Activated naive CD8-positive, alpha-beta T cell treated with anti-CD3 and anti-CD28 coated beads, Interleukin-2, amount 10 ng/mL, durations not matched to agents 7 days and 5 days (primary cell): ENCODE measurements around the gene TRMU. TPM values are rescaled to one million over a fixed set of nuclear protein-coding genes. Genes with fewer than 3 reads are reported as not detected.
A peak's percentile ranks its signal among the peaks of the same experiment; 100 is the strongest.

Experiments used
- ATAC-seq: fragments of 150-1000 bp; cut with Tn5 transposase; one replicate; pipeline ENCODE4 v1.10.0; 2021; ENCODE audit warnings: low read depth, moderate library complexity
- POLR2A ChIA-PET: fragments of 350-600 bp; sonication (Branson Sonifier 250); formaldehyde crosslinking; loops from one replicate; lab custom pipeline; 2021; ENCODE audit warnings: antibody characterized with exemption; lab: Charles Lee
- DNase-seq: peaks from one replicate; pipeline ENCODE4 v3.0.0; 2021
- H3K27ac Mint-ChIP-seq: one replicate; pipeline ENCODE4 v1.8.0; 2022; ENCODE audit warnings: mild to moderate bottlenecking, mixed read lengths
- H3K27me3 Mint-ChIP-seq: one replicate; pipeline ENCODE4 v1.8.0; 2022; ENCODE audit warnings: mild to moderate bottlenecking, moderate library complexity, mixed read lengths
- H3K36me3 Mint-ChIP-seq: one replicate; pipeline ENCODE4 v1.8.0; 2021; ENCODE audit warnings: mild to moderate bottlenecking, mixed read lengths
- H3K4me1 Mint-ChIP-seq: one replicate; pipeline ENCODE4 v1.8.0; 2021; ENCODE audit warnings: mixed read lengths
- H3K4me3 Mint-ChIP-seq: one replicate; pipeline ENCODE4 v1.8.0; 2022; ENCODE audit warnings: mild to moderate bottlenecking, moderate library complexity, mixed read lengths
- H3K9me3 Mint-ChIP-seq: one replicate; pipeline ENCODE4 v1.8.0; 2021; ENCODE audit warnings: mixed read lengths
- total RNA-seq, 2 experiments: library from RNA; stranded (reverse); gene quantifications; one replicate each; pipeline ENCODE4 v1.2.3, GENCODE V29; 2021

The TRMU gene
- total RNA-seq, 2 experiments from 2014 or later = 76.3 to 86.4 TPM

GRCh38 chr22:46350646-46351045, 15.1 kb downstream of the TRMU start:
- no peak overlapping the region for H3K27ac Mint-ChIP-seq
- H3K9me3 Mint-ChIP-seq = no peaks in the 10 kb centered on the region
- DNase-seq (no peak), ATAC-seq (no peak)
- no peaks in the 10 kb centered on the region for H3K4me1 Mint-ChIP-seq
- no peak overlapping the region for H3K4me3 Mint-ChIP-seq
- H3K27me3 Mint-ChIP-seq = no peaks in the 10 kb centered on the region
- POLR2A ChIA-PET = no interaction called here
- peaks cover 23% of the 10 kb centered on the region for H3K36me3 Mint-ChIP-seq

- Mint-ChIP-seq H3K9me3 (no peaks in the 10 kb centered on the region), H3K4me1 (no peaks in the 10 kb centered on the region), H3K36me3 (peaks cover 17% of the 10 kb centered on the region), H3K27ac (no peak overlapping the region), H3K4me3 (no peak overlapping the region), H3K27me3 (no peaks in the 10 kb centered on the region)
- ATAC-seq = no peak
- POLR2A ChIA-PET = no interaction called here
- DNase-seq = no peak
Measured at GRCh38 chr22:46351131-46351735, 15.7 kb downstream of the TRMU start.

GRCh38 chr22:46351767-46352166, 16.3 kb downstream of the TRMU start:
- no peaks in the 10 kb centered on the region for H3K9me3 Mint-ChIP-seq
- POLR2A ChIA-PET = no interaction called here

GRCh38 chr22:46352276-46352675, 16.8 kb downstream of the TRMU start:
- no peak overlapping the region for H3K4me3 Mint-ChIP-seq
- no peak overlapping the region for H3K27ac Mint-ChIP-seq
- H3K9me3 Mint-ChIP-seq = no peaks in the 10 kb centered on the region
- H3K27me3 Mint-ChIP-seq = no peaks in the 10 kb centered on the region
- DNase-seq = no peak
- POLR2A ChIA-PET = interaction anchor here (0.6 kb wide), 1 partner anchor 53 kb away, joined by 4 read pairs; no protein-coding TSS in a partner anchor
- no peak for ATAC-seq
- no peaks in the 10 kb centered on the region for H3K4me1 Mint-ChIP-seq
- peaks cover 17% of the 10 kb centered on the region for H3K36me3 Mint-ChIP-seq

More at GRCh38 chr22:46351767-46352166, 16.3 kb downstream of the TRMU start:
- ATAC-seq = no peak
- DNase-seq = no peak
- H3K27me3 Mint-ChIP-seq = no peaks in the 10 kb centered on the region
- H3K4me1 Mint-ChIP-seq = no peaks in the 10 kb centered on the region
- H3K4me3 Mint-ChIP-seq = no peak overlapping the region
- H3K27ac Mint-ChIP-seq = no peak overlapping the region
- H3K36me3 Mint-ChIP-seq = peaks cover 17% of the 10 kb centered on the region

GRCh38 chr22:46352691-46353386, 17.3 kb downstream of the TRMU start:
- no peaks in the 10 kb centered on the region for H3K9me3 Mint-ChIP-seq
- POLR2A ChIA-PET = interaction anchor here (0.6 kb wide), 1 partner anchor 53 kb away, joined by 4 read pairs; no protein-coding TSS in a partner anchor
- DNase-seq (no peak), ATAC-seq (no peak)
- H3K27ac Mint-ChIP-seq = peak overlapping the region; percentile 61
- no peak overlapping the region for H3K4me3 Mint-ChIP-seq
- H3K27me3 Mint-ChIP-seq = no peaks in the 10 kb centered on the region
- H3K4me1 Mint-ChIP-seq = no peaks in the 10 kb centered on the region
- H3K36me3 Mint-ChIP-seq = peaks cover 16% of the 10 kb centered on the region

- POLR2A ChIA-PET = no interaction called here
Measured at GRCh38 chr22:46353483-46354105, 18.1 kb downstream of the TRMU start.

GRCh38 chr22:46354176-46354992, 18.9 kb downstream of the TRMU start:
- H3K4me3 Mint-ChIP-seq = no peak overlapping the region
- H3K27me3 Mint-ChIP-seq = no peaks in the 10 kb centered on the region
- POLR2A ChIA-PET = no interaction called here
- H3K9me3 Mint-ChIP-seq = no peaks in the 10 kb centered on the region
- H3K4me1 Mint-ChIP-seq = no peaks in the 10 kb centered on the region
- H3K27ac Mint-ChIP-seq = no peak overlapping the region
- H3K36me3 Mint-ChIP-seq = peaks cover 15% of the 10 kb centered on the region
- no peak for DNase-seq
- no peak for ATAC-seq

More at GRCh38 chr22:46353483-46354105, 18.1 kb downstream of the TRMU start:
- Mint-ChIP-seq H3K27ac (no peak overlapping the region), H3K4me1 (no peaks in the 10 kb centered on the region), H3K4me3 (no peak overlapping the region), H3K9me3 (no peaks in the 10 kb centered on the region), H3K36me3 (peaks cover 15% of the 10 kb centered on the region), H3K27me3 (no peaks in the 10 kb centered on the region)
- no peak for ATAC-seq
- no peak for DNase-seq

GRCh38 chr22:46354993-46355305, 19.4 kb downstream of the TRMU start:
- POLR2A ChIA-PET = no interaction called here
- Mint-ChIP-seq H3K27me3 (no peaks in the 10 kb centered on the region), H3K4me1 (no peaks in the 10 kb centered on the region), H3K27ac (no peak overlapping the region), H3K9me3 (no peaks in the 10 kb centered on the region), H3K36me3 (peaks cover 14% of the 10 kb centered on the region), H3K4me3 (no peak overlapping the region)
- ATAC-seq = no peak
- no peak for DNase-seq

- no peak overlapping the region for H3K27ac Mint-ChIP-seq
- peaks cover 11% of the 10 kb centered on the region for H3K36me3 Mint-ChIP-seq
- POLR2A ChIA-PET = interaction anchor here (0.5 kb wide), 1 partner anchor 56 kb away, joined by 3 read pairs; no protein-coding TSS in a partner anchor
- peak; percentile 74 for DNase-seq
- no peaks in the 10 kb centered on the region for H3K4me1 Mint-ChIP-seq
- no peaks in the 10 kb centered on the region for H3K9me3 Mint-ChIP-seq
- ATAC-seq = peak; percentile 50
- no peak overlapping the region for H3K4me3 Mint-ChIP-seq
- no peaks in the 10 kb centered on the region for H3K27me3 Mint-ChIP-seq
Measured at GRCh38 chr22:46355369-46355995, 20.0 kb downstream of the TRMU start.

GRCh38 chr22:46355996-46356471, 20.5 kb downstream of the TRMU start:
- H3K36me3 Mint-ChIP-seq = peaks cover 6% of the 10 kb centered on the region
- ATAC-seq = no peak
- POLR2A ChIA-PET = interaction anchor here (0.5 kb wide), 1 partner anchor 56 kb away, joined by 3 read pairs; no protein-coding TSS in a partner anchor

GRCh38 chr22:46356496-46357480, 21.3 kb downstream of the TRMU start:
- DNase-seq (no peak), ATAC-seq (no peak)
- Mint-ChIP-seq H3K36me3 (peaks cover 5% of the 10 kb centered on the region), H3K4me1 (no peaks in the 10 kb centered on the region), H3K9me3 (no peaks in the 10 kb centered on the region), H3K27me3 (peaks cover 2% of the 10 kb centered on the region), H3K4me3 (no peak overlapping the region), H3K27ac (no peak overlapping the region)
- POLR2A ChIA-PET = no interaction called here

More at GRCh38 chr22:46355996-46356471, 20.5 kb downstream of the TRMU start:
- H3K27ac Mint-ChIP-seq = no peak overlapping the region
- DNase-seq = no peak
- no peaks in the 10 kb centered on the region for H3K27me3 Mint-ChIP-seq
- no peaks in the 10 kb centered on the region for H3K4me1 Mint-ChIP-seq
- H3K4me3 Mint-ChIP-seq = no peak overlapping the region
- H3K9me3 Mint-ChIP-seq = no peaks in the 10 kb centered on the region
